Lung (tissue), 12 donors: ENCODE measurements around the gene C22orf39. TPM values are rescaled to one million over a fixed set of nuclear protein-coding genes. Genes with fewer than 3 reads are reported as not detected.

Source experiments
- ATAC-seq: fragments of 200-7000 bp; cut with Tn5 transposase; one replicate; pipeline ENCODE4 v1.9.1; 2020; ENCODE audit warnings: moderate number of reproducible peaks; ENCODE audit not compliant: insufficient read depth, low FRiP score
- DNase-seq, 3 donors: peaks; one replicate each; pipeline ENCODE4 v3.0.0-alpha.2; 2013 to 2017
- H3K27ac ChIP-seq, 2 donors: one replicate each; pipeline ENCODE4 v1.5.1; 2013; ENCODE audit warnings: mild to moderate bottlenecking in 2 of 2, moderate library complexity in 2 of 2, control low read depth in 1 of 2, inconsistent platforms in 1 of 2, low read depth in 1 of 2, low read length in 1 of 2
- H3K27me3 ChIP-seq, 3 donors: one replicate each; pipeline ENCODE4 v1.5.1; 2013; ENCODE audit warnings: low read length in 2 of 3; ENCODE audit not compliant: control insufficient read depth in 3 of 3, insufficient read depth in 3 of 3
- H3K36me3 ChIP-seq, 4 donors: one replicate each; pipeline ENCODE4 v1.5.1; 2013; ENCODE audit warnings: low read length in 4 of 4, mild to moderate bottlenecking in 1 of 4, moderate library complexity in 1 of 4; ENCODE audit not compliant: control insufficient read depth in 4 of 4, insufficient read depth in 4 of 4
- H3K4me1 ChIP-seq, 5 donors: one replicate each; pipeline ENCODE4 v1.5.1; 2013; ENCODE audit warnings: low read length in 5 of 5, mild to moderate bottlenecking in 2 of 5, moderate library complexity in 1 of 5; ENCODE audit not compliant: control insufficient read depth in 5 of 5, insufficient read depth in 5 of 5
- H3K4me3 ChIP-seq: one replicate; pipeline ENCODE4 v1.5.1; 2013; ENCODE audit warnings: mild to moderate bottlenecking, control low read depth, moderate library complexity
- H3K9ac ChIP-seq, 2 donors: one replicate each; pipeline ENCODE4 v1.5.1; 2013; ENCODE audit warnings: low read length in 2 of 2, control low read depth in 1 of 2; ENCODE audit not compliant: insufficient read depth in 1 of 2
- H3K9me3 ChIP-seq, 4 donors: one replicate each; pipeline ENCODE4 v1.5.1; 2013; ENCODE audit warnings: low read length in 3 of 4, mild to moderate bottlenecking in 1 of 4, moderate library complexity in 1 of 4; ENCODE audit not compliant: control insufficient read depth in 4 of 4, insufficient read depth in 3 of 4
- WGBS, 2 donors: extraction: QIAGEN DNeasy Blood & Tissue Kit; methylation state at CpG; one replicate each; pipeline ENCODE4 v1.1.7; 2013; 5-methylcytosine and 5-hydroxymethylcytosine counted together
- polyA plus RNA-seq, 2 donors: library from polyadenylated mRNA; stranded (reverse); fragments of 200-250 nt; gene quantifications; one replicate each; pipeline ENCODE4 v1.2.1, GENCODE V29; 2013
- total RNA-seq, 2 donors: library from RNA; depleted of rRNA in 1 of 2; stranded (reverse); fragments of >200 nt in 1 of 2; gene quantifications; one replicate each; pipeline ENCODE4 v1.2.1, GENCODE V29; 2014 to 2021
- TF ChIP-seq, protein P1 (sequence below): IDR thresholded peaks from 2 replicates; pipeline ENCODE4 v1.5.1; 2012; ENCODE audit warnings: mild to moderate bottlenecking; ENCODE audit errors: control extremely low read depth, extremely low read depth
- donor health status: control.
- donor health status: control.
- donor health status: Bipolar disorder and iron deficiency.
- donor health status: healthy.
- donor health status: DM: yes; HTN: yes; CAD: no.

C22orf39 gene
- total and polyA plus RNA-seq, 4 donors, result 24.2 to 39.9 (median 28.6) TPM

- Histone ChIP-seq H3K4me3 (no peak overlapping the region), H3K36me3 (no peaks in the 10 kb centered on the region), H3K4me1 (no peaks in the 10 kb centered on the region), H3K27ac (no peak overlapping the region), H3K27me3 (no peaks in the 10 kb centered on the region), H3K9me3 (no peaks in the 10 kb centered on the region), H3K9ac (no peak overlapping the region)
- no peak for ATAC-seq
- DNase-seq, result no peak
- TF ChIP-seq, protein P1, sequence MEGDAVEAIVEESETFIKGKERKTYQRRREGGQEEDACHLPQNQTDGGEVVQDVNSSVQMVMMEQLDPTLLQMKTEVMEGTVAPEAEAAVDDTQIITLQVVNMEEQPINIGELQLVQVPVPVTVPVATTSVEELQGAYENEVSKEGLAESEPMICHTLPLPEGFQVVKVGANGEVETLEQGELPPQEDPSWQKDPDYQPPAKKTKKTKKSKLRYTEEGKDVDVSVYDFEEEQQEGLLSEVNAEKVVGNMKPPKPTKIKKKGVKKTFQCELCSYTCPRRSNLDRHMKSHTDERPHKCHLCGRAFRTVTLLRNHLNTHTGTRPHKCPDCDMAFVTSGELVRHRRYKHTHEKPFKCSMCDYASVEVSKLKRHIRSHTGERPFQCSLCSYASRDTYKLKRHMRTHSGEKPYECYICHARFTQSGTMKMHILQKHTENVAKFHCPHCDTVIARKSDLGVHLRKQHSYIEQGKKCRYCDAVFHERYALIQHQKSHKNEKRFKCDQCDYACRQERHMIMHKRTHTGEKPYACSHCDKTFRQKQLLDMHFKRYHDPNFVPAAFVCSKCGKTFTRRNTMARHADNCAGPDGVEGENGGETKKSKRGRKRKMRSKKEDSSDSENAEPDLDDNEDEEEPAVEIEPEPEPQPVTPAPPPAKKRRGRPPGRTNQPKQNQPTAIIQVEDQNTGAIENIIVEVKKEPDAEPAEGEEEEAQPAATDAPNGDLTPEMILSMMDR, result no peak
- 93 to 97% methylated on average over 2 of the region's 2 CpGs for WGBS, 2 donors
These were observed 40.8 kb upstream of the C22orf39 start for GRCh38 chr22:19488285-19488684.

- peaks cover 0 to 10% (median 2%) of the 10 kb centered on the region in 5 donors for H3K4me1 ChIP-seq
- DNase-seq (no peak), ATAC-seq (no peak)
- no peaks in the 10 kb centered on the region for H3K27me3 ChIP-seq
- TF ChIP-seq, protein P1, result no peak
- no peak overlapping the region for H3K9ac ChIP-seq
- H3K36me3 ChIP-seq, result no peaks in the 10 kb centered on the region
- no peaks in the 10 kb centered on the region for H3K9me3 ChIP-seq
- no peak overlapping the region for H3K4me3 ChIP-seq
- no peak overlapping the region for H3K27ac ChIP-seq
- 82 to 84% methylated on average over 8 of the region's 8 CpGs for WGBS, 2 donors
These were observed 36.2 kb upstream of the C22orf39 start for GRCh38 chr22:19483481-19484244.

GRCh38 chr22:19482297-19482696 is 34.8 kb upstream of the C22orf39 start:
- Histone ChIP-seq H3K27me3 (no peaks in the 10 kb centered on the region), H3K4me1 (peaks cover 0 to 21% (median 2%) of the 10 kb centered on the region in 5 donors), H3K27ac (no peak overlapping the region), H3K4me3 (no peak overlapping the region), H3K9me3 (no peaks in the 10 kb centered on the region), H3K36me3 (no peaks in the 10 kb centered on the region), H3K9ac (no peak overlapping the region)
- WGBS, 2 donors, result 88 to 94% methylated on average over 9 of the region's 9 CpGs
- no peak for ATAC-seq
- TF ChIP-seq, protein P1, result no peak
- DNase-seq, result no peak
